ENCODE results near the gene ADAM10. TPM values are rescaled to one million over a fixed set of nuclear protein-coding genes. Genes with fewer than 3 reads are reported as not detected.

The ADAM10 gene
- total RNA-seq, 2 experiments from 2014 or later = 74.5 to 82.0 TPM

Other genes starting within 250 kb of the ADAM10 start
- 1 to 10 TPM; 8.2 to 9.2 TPM for gene MINDY2, start 21.6 kb upstream of the ADAM10 start, total RNA-seq
- 10 to 100 TPM; 85.6 to 85.9 TPM for gene SLTM, start 184.0 kb upstream of the ADAM10 start, total RNA-seq
- gene RNF111, start 238.0 kb upstream of the ADAM10 start, total RNA-seq = 10 to 100 TPM; 27.0 to 36.0 TPM

Measured in activated CD4-positive, alpha-beta T cell treated with anti-CD3 and anti-CD28 coated beads for 36 hours (primary cell).